Iris pigment epithelial cell (primary cell): ENCODE results near the gene TSSK2.

Experiments used
- DNase-seq: peaks from one replicate; pipeline ENCODE4 v3.0.0-alpha.2; 2011; ENCODE audit warnings: low read depth

The TSSK2 gene

GRCh38 chr22:19125011-19125410 is 6.1 kb upstream of the TSSK2 start:
- no peak for DNase-seq

DNA sequence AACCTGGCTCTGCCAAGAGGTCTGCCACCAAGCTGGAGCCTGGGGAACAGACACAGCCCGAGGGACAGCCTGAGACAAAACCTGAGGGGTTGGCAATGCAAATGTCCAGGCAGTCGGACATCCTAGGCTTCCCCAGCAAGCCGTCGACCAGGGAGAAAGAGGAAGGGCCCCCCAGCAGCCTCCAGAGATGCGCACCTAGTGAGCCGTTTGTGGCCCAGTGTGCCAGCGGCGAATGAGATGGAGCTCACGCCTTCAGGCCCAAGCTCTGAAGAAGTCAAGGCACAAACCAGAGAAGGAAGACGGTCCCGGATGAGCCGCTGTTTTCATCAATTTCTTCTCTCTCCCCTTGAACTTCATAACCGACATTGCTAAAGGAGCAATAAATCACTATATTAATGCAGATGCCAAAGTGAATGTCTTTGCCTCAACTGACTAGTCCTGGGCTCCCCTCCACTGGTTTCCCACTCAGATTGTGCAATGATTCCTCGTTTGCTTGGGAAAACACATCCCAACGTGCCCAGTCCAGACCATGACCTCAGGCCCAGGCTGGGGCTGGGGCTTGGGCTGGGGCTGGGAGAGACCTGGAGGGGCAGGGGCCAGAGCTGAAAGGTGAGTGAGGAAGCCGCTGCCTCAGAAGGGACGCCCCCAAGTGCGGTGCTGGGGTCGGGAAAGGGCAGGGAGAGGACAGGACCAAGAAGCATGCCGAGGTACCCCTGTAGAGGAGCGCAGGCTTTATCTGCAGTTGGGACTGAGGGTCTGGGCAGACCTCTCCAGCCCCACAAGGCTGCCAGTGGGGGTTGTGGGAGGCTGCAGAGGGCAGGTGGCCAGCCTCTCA is 5.4 kb upstream of the TSSK2 start:
- no peak for DNase-seq

- no peak for DNase-seq
Measured at GRCh38 chr22:19126309-19127273, 4.5 kb upstream of the TSSK2 start.

DNA sequence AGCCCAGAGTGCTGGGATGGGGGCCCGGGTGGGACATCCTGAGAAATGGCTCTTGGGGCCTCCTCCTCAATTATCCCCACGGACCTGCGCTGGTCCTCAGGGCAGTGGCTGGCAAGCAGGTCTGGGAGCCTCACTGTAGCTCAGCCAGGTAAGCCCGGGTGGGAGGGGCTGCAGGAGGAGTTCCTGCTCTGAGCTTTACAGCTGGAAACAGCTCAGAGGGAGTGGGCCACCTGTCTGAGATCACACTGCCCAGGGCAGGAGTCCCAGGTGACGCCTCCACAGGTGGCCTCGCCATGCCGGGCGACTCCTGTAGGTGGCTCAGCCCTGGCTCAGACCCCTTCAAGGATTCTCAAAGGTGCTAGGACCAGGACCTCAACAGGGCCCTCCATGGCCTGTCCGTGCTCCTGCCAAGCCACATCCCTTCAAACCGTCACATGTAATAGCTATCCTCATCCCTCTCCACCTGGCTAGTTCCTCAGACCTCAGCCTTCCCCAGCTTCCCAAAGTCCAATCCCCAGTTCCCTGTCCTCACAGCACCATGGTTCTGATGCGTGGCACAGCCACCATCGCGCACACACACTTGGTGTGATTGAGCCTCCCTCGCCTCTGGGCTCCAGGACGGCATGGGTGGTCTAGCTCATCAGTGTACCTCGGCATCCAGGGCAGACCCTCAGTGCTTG is 3.6 kb upstream of the TSSK2 start:
- DNase-seq = no peak

DNA sequence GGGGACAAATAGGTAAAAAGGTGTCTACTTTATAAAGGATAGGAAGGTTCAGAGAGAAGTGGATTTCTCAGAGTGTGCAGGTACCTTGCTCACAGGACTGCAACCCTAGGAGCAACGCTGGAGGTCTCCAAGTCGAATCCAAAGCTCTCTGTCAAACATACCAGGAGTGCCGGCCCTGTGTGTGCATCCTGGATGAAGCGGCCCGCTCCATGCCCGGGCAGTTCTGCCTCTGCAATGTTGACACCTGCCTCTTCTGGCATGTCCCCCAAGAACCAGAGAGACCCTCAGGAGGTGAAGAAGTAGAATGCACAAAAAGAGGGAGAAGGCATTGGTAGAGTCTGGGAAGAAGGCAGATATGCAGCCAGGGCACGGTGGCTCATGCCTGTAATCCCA is 3.1 kb upstream of the TSSK2 start:
- no peak for DNase-seq

DNA sequence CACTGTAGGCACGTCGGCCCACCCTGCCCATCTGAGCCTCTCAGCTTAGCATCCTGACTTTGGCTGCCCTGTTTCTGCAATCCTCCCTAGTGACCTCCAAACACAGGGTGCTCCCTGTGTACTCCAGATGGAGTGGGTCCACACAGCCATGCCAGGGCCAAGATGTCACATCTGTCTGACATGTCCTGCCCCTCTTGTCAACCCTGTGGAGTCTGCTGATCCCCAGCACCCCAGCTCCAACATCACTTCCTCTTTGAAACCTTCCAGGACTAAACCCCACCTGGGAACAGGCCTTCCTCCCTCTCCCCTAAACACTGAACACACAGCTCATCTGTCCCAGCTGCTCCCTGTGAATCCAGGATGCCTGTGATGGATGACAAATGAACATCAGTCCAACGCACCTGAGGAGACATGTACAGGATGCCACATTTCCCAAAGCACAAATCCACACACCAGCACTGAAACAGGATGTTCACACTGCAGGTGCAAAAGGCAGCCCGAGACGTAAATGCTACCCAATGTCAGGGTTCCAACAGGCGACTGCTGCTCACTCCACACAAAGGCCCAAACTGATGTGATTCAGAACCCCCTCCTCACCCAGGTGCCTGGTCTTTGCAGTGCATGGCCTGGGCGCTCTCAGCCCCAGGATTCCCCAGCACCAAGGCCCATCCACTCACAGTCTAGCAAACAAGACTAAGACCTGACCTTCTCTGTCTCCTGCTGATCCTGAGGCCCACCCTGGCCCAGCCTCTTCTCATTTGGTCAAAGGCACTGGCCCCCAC is 2.0 kb upstream of the TSSK2 start:
- DNase-seq = no peak

DNA sequence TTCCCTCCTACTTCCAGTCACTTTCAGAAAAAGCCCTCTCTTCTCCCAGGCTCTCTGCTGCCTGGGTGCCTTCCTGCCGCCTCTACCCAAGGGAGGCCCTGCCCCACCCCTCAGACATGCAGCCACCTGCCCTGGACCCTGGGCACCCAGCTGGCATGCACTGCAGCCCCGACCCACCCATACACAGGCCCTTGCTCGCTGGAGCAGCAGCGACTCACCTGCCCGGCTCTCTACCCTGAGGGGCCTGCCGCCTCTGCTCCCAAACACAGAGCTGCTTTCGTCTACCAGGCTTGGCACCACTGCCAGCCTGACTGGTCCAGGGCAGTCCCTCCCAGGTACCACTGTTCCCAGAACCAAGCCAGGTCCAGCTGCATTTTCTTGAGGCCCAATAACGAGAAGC is 1.2 kb upstream of the TSSK2 start:
- DNase-seq = no peak

- no peak for DNase-seq
Measured at GRCh38 chr22:19131685-19132015, 542 bp downstream of the TSSK2 start.

DNA sequence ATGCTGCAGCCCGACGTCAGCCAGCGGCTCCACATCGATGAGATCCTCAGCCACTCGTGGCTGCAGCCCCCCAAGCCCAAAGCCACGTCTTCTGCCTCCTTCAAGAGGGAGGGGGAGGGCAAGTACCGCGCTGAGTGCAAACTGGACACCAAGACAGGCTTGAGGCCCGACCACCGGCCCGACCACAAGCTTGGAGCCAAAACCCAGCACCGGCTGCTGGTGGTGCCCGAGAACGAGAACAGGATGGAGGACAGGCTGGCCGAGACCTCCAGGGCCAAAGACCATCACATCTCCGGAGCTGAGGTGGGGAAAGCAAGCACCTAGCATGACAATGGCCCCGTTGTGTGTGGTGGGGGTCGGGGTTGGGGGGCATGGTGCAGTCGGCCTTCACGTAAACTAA is 1.0 kb downstream of the TSSK2 start:
- no peak for DNase-seq

- no peak for DNase-seq
Measured at GRCh38 chr22:19132693-19133400, 1.7 kb downstream of the TSSK2 start.

DNA sequence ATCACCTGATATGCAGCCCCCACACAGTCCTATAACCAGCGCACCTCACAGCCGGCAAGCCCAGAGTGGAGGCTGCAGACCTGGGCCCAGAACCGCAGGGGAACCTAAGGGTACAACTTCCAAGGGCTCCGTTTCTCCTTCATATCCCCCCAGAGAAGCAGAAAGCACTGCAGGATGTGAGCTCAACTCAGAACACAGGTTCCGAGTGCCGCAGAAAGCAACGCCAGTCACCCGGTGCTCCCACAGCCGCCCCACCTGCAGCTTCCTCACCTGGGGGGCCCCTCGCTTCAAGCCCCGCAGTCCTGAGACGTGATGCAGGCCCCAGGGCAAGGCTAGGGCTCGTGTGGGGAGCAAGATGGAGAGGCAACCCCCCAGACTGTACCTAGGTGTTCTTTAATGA is 2.5 kb downstream of the TSSK2 start:
- no peak for DNase-seq

DNA sequence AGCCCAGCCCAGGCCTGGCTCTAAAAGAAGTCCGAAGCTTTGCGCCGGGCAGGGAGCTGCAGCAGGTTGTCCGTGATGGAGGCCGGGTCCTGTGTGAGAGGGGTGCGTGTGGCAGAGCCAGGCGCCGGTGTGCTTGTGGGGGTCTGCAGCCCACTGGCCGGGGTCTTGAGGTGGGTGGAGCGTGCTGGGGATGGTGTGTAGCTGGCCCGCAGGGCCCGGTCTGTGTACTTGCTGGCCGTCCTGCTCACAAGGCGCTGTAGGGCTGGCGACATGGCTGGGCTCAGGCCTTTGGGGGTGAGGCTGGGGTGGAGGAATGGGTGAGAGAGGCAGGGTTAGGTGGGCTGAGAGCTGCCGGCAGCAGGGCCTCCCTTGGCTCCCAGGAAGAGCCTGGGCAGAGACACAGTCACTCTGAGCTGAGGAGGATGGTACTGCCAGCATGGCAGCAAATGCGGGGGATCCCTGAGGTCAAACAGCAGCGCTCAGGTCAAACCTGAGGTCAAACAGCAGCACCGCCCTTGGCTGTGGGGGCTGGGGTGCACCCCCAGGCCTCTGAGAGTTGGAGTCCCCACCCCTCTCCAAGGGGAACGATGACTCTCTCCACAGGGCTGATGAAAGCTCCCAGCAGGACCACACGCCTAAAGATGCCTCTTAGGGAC is 3.2 kb downstream of the TSSK2 start:
- DNase-seq = no peak

DNA sequence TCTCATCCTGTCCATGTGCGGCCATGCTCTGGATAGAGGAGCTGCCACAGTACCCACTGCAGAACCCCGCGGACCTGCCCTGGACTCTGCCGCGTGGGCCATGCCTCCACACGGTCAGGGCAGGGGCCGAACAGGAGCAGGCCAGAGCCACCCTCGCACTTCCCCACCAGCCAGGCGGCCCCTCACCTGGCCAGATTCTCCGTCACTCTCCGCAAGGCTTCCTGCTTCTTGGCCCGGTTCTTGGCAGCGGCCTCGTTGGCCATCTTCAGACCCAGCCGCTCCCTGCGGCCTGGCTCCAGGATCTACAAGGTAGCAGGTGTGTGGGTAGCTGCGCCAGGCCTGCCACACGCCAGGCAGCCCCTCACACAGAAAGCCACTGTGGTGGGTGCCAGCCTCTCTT is 3.8 kb downstream of the TSSK2 start:
- no peak for DNase-seq

GRCh38 chr22:19136915-19137314 is 5.8 kb downstream of the TSSK2 start:
- DNase-seq = no peak

GRCh38 chr22:19137384-19138216 is 6.5 kb downstream of the TSSK2 start:
- DNase-seq = no peak

- no peak for DNase-seq
Measured at GRCh38 chr22:19138217-19139000, 7.3 kb downstream of the TSSK2 start.

DNA sequence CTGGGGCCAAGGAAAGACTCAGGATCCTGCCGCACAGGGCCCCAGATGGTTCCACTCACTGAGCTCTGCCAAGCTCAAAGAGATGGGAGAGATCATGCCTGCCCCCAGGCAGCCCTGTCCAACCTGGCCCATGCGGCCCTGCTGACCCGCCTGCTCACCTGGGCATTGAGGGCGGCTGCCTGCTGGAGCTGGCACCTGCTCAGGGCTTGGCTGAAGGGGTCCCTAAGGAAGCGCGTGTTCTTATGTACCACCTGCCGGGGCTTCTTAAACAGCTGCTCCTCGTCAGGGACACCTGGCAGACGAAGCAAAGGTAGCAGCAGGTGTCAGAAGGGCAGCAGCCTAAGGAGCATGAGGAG is 7.9 kb downstream of the TSSK2 start:
- no peak for DNase-seq

- no peak for DNase-seq
Measured at GRCh38 chr22:19139974-19140373, 8.9 kb downstream of the TSSK2 start.

DNA sequence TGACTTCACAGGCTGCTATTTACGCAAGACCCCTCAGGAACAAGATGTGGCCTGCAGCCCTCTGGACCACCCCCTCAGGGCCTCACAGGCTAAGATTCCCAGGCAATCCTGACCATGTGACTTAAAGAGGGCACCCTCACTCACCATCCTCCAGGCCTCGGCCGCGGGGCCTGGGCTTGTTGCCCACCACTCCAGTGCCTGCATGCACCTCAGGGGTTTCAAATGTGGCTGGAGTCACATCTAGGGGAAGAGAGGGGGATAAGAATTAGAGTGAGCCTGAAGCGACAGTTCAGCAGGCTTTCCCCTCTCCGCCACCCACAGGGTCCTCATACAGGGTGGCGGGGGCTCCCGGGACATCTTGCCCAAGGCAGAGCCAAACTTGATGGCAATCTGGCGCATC is 11.3 kb downstream of the TSSK2 start:
- no peak for DNase-seq
